Endothelial cell of hepatic sinusoid (primary cell): Measurements from ENCODE around the gene RFFL.
"Not testable (repeated sequence)": the region's sequence is repeated elsewhere in the genome, so short reads cannot be mapped to it uniquely, and the experiment has no call there.

Source experiments
- in situ Hi-C: cut with HindIII; loops from 2 replicates; pipeline ENCODE4 v1.10.0; 2017; ENCODE audit warnings: low sequenced_read_pairs

Gene RFFL

DNA sequence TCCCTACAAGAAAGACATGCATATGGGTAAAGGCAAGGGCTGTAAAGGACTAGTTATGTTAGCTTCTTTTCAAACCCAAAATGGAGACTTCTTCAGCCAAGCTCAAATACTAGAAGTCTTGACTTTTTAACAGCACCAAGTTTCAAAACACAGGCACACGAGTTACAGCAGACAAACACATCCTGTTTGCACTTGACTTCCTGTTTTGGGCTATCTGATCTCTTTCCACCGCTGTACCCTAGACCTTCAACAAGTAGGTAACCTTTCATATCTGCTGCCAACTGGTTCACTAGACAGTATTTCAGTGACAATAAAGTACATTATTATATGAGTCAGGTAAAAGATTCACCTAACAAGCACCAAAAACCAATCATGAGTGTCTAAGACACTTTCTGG is 12.3 kb downstream of the RFFL start:
- in situ Hi-C loops = no loop called here

DNA sequence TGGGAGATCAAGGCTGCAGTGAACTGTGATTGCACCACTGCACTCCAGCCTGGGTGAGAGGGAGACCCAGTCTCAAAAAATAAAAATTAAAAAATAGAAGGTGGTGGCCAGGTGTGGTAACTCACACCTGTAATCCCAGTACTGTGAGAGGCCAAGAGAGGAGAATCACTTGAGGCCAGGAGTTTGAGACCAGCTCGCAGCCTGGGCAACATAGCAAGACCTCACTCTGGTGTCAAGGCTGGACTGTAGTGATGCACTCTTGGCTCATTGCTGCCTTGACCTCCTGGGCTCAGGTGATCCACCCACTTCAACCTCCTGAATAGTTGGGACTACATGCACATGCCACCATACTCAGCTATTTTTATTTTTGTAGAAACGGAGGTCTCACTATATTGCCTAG is 13.3 kb downstream of the RFFL start:
- in situ Hi-C loops = no loop called here

DNA sequence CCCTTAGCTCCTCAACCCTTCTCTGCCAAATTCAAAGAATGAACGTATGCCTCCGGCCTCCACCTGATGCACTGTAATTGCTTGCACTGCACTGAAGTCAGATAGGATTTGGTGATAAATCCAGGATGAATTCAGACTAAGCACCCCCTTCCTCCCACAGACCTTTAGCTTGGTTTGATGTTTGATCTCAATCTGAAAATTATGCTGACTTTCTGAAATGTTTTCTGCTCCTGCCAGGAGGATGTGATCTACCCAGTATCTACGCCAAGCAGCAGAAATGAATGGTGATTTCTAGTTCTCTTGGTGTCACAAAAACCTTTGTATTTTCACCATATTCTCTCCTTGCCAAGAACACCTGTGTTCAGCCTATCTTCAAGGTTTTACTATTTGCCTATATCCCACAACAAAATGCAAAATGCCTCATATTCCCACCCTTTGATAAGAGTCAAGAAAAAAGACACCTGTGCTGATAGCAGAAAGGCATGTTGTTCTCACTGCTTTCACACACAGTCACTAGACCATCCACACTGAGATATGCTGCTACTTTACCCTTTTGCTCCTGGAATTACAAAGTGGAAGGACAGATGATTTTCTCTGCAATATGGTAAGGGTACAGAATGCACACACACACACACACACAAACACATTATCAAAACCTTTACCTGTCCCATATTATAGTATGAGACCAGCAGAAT is 14.7 kb downstream of the RFFL start:
- in situ Hi-C loops = no loop called here

DNA sequence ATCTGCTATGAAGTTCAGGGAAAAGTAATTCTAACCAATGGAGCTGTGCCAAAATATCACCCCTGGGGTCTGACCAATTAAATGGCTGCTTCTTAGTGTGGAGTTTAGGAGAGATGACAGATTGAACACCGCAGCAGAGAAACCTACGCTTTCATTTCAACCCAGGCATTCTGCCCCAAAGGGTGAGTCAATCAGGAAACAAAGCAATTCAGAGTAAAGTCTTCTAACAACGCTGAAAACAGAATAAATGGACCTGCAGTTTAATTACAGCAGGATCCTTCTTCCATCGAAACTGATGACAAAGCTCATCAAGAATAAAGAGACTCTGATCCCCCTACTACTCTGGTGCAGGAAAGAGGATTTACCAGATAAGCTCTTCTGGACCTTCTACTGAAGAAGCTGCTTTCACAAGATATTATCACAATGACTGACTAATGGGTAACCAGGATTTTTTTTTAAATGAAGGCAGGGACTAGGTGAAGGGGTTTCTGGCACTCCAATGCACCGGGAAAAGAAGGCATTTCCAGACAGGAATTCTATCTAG is 16.7 kb downstream of the RFFL start:
- in situ Hi-C loops = no loop called here

DNA sequence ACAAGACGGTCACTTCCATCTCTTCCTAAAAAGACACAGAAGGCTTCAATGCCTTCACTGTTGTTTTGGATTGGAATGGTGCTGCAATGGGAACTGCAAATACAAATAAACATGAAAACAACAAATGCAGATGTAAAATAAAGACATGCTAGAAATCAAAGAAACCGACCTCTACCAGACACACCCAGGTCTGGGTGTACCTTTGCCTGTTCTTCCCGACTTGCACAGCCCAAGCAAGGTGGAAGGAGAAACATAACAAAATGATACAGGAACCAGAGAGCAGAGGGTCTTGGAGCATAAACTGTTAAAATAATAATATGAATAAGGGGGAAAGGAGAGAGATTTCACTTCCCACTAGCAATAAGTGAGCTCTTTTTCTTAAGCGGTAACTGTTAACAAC is 17.3 kb downstream of the RFFL start:
- in situ Hi-C loops = no loop called here

DNA sequence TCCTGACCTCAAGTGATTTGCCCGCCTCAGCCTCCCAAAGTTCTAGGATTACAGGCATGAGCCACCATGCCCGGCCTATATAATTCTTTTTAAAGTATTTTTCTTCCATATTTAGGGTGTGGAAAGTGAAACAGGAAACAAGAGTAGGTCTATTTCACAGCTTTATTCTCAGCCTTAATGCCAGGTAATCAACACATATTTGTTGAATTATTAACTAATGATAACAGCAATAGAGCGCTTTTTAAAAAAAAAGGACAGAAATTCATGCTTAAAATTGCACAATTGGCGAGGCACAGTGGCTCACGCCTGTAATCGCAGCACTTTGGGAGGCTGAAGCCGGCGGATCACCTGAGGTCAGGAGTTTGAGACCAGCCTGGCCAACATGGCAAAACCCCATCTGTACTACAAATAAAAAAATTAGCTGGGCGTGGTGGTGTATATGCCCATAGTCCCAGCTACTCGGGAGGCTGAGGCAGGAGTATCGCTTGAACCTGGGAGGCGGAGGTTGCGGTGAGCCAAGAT is 18.0 kb downstream of the RFFL start:
- in situ Hi-C loops = not testable (repeated sequence)

DNA sequence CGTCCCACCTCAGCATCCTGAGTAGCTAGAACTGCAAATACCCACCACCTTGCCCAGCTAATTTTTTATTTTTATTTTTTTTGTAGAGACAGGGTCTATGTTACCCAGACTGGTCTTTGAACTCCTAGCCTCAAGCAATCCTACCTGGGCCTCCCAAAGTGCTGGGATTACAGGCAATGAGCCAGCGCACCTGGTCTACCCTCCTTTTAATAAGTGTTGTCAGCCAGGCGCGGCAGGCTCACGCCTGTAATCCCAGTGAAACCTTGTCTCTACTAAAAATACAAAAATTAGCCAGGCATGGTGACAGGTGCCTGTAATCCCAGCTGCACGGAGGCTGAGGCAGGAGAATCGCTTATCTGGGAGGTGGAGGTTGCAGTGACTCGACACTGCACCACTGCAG is 19.3 kb downstream of the RFFL start:
- in situ Hi-C loops = loop anchor here (5.0 kb wide), 1 partner anchor 57 kb away; no protein-coding TSS in a partner anchor

DNA sequence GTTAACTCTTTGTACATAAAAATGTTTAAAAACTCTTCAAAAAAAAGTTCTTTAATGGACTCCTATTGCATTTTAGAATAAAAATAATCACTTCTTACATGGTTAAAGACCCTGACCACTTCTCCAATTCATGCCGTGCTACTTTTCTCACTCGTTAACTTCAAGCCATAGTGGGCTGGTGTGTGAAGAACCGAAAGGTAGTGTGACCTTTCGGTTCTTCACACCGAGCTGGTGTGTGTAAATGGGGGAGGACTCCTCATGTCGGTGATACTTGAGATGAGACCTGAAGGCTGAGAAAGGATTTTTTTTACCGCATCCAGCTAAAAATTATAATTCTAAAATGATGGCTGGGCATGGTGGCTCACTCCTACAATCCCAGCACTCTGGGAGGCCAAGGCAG is 22.1 kb downstream of the RFFL start:
- in situ Hi-C loops = loop anchor here (5.0 kb wide), 1 partner anchor 54 kb away; no protein-coding TSS in a partner anchor

DNA sequence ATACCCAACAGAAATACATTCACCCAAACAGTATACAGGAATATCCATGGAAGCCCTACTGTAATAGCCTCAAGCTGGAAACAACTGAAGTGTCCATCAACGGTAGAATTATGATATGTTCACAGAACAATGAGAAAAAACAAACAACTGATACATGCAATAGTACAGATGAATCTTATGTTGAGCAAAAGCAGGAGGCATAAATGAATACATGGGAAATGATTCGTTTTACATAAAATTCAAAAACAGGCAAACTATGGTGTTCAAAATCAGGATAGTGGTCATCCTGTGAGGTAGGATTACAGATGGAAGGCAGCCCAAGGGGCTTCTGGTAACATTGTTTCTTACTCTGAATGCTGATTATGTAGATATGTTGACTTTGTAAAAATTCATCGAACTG is 25.1 kb downstream of the RFFL start:
- in situ Hi-C loops = loop anchor here (5.0 kb wide), 1 partner anchor 89 kb away; no protein-coding TSS in a partner anchor

DNA sequence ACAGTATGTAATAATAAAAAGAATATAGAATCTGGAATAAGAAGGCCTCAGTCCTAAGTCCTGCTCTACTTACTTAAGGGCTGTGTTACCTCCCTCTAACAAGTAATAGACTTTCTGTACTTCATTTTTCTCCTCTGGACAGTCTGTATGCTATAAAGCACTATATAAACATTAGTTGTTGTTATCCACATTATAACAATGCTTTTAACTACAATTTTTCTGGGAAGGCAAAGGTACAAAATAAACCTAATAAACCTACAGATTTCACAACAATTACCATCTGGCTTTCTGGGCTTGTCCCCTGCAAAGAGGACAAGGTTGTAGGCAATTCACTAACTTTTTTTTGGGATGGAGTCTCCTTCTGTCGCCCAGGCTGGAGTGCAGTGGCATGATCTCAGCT is 32.7 kb downstream of the RFFL start:
- in situ Hi-C loops = no loop called here

DNA sequence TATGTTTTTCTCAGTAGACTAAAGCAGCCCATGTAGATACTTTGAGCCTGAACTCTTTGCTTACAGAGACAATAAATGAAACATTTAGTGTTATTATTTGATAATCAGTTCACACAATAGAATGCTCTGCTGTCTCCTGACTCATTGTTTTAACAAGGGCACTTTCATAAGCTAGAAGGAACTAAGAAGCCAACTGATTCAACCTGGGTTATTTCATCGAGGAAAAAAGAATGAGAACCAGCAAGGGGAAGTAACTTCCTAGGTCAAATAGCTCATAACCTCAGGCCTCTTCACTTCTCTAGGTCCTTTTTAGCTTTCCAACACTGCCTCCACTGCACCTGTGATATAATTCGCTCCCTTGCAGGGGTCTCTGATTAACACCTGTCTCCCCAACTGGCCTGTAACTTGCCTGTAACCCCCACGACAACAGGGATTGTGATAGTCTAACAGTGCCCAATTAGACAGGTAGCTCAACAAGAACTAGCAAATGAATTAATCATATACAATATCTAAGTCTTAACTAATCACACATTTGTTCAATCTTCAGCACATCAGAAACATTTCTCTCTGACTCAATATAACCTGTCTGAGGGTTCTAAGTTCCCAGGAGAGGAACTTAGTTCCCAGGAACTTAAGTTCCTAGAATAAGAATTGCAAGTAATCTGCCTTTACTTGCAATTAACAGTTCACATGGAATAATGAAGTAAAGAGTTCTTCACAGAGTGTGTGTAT is 34.8 kb downstream of the RFFL start:
- in situ Hi-C loops = no loop called here

DNA sequence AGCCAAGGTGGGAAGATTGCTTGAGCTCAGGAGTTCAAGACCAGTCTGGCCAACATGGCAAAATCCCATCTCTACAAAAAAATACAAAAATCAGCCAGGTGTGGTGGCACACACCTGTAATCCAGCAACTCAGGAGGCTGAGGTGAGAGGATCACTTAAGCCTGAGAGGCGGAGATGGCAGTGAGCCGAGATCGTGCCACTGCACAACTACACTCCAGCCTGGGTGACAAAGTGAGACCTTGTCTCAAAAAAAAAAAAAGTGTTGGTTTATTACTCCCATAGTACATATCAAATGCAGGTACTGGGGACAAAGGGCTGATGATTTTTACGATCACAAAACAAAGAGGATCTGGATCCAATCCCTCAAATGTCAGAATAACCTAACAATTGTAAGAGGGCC is 35.4 kb downstream of the RFFL start:
- in situ Hi-C loops = not testable (repeated sequence)

DNA sequence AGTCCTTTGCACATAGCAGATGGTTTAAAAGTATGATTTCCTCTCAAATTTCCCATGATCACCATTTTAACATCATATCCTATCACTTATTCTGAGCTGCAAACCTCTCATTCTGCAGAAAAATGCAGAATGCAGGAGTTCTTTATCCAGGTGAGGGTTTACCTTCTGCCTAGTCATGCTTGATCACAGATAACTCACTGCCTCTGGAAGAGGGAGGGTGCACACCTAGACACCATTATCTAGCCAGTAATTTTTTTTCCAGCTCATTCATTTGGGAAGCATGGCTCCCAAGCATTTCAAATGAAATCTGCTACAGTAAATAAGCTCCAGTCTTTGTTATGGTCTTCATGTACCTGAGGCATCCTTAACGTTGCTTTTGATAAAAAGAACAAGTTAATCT is 38.0 kb downstream of the RFFL start:
- in situ Hi-C loops = no loop called here

DNA sequence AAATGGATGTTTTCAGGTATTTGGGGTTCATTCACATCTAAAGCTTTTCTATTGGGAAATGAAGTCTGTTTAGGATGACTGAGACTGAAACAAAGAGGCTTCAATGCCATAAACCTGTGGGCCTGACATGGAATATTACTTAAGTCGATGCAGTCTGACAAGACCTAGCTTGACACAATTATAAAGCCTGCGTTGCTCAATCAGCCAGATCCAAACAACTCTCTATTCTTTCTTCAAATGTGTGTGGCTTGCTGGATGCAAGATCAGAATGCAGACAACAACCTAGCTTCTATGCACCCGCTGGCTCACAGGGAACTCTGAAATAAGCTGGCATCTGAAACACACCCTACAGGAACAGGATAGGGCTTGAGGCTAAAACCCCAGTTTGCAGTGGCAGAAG is 40.0 kb downstream of the RFFL start:
- in situ Hi-C loops = no loop called here

DNA sequence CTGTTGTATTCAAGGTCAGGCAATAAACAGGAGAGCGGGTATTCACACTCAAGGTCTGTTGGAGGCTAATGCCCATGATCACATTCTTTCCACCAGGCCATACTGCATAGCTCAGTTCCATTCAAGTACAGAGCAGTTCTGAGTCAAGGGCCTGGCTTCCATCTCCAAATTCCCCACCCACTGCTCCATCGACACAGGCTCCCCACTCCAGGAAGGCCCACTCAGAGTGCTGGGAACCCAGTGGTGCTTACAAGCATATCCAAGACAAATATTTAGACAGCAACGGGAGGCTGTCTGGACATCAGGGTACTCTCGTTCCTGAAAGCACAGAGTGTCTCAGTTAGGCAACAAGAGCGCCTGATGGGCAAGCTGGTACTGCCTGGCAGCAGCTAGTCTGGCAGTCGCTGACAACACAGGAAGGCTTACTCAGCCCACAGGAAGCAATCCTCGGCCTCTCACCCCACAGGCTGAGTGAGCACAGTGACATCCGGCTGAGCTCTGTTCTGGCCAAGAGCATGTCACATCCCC is 40.9 kb downstream of the RFFL start:
- in situ Hi-C loops = no loop called here

DNA sequence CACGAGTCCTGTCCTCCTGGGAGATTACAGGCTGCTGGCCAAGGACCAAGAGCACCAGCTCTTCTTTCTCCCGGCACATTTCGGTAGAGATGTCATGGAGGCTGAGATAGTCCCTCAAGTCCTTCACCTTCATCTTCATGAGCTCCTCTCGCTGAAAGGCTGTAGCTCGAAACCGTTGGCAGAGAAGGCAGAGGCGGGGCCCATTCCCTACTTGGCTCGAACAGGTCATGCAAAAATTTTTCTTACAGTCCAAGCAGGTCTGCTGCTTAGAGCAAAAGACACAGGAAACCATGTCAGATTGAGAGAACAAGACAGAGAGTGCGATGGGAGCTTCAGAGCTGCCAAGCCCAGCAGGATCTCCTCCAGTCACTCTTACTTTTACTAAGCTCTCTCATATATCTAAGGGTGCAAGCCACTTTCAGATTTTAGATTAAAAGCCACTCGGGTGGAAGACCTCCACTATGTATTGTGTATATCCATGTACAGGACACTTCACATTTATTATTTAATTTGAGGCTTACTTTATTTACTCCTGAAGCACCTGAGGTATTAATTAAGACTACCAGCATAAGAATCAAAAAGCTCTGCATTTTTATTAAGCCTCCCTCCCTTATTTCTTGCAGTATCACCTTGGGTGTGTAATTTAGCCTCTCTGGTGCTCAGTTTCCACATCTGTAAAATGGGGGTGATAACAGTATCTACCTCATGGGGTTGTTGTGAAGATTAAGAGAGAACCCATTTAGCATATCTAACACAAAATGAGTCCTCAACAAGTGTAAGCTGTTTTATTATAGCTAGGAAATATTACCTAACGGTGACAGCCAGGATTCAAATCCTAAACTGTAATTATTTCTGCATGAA is 41.8 kb downstream of the RFFL start:
- in situ Hi-C loops = no loop called here

DNA sequence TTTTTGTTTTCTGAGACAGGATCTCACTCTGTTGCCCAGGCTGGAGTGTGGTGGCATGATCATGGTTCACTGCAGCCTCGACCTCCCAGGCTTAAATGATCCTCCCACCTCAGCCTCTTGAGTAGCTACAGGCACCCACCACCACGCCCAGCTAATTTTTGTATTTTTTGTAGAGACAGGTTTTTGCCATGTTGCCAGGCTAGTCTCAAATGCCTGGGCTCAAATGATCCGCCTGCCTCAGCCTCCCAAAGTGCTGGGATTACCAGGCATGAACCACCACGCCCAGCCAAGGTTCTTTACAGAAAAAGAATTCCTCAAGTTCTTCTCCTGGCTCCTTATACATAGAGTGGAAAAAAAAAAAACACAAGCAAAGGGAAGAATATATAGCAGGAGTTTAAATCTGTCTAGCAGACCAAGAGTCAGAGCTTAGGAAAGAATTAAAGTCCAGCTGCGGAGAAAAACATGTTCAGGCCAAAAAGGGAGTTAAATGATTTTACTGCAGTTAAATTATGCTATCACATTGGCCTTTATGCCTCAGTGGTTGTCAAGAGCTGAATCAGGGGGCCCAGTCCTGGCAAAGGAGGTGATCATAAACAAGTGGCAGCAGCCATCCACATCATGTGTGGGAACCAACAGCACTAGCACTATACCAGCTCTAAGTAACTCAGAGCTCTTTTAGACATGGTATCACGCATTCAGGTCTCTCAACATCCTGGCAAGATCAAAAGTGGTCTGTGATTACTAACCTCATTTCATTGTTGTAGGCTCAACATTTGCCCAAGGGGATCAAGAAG is 43.9 kb downstream of the RFFL start:
- in situ Hi-C loops = loop anchor here (5.0 kb wide), 1 partner anchor 83 kb away; no protein-coding TSS in a partner anchor

DNA sequence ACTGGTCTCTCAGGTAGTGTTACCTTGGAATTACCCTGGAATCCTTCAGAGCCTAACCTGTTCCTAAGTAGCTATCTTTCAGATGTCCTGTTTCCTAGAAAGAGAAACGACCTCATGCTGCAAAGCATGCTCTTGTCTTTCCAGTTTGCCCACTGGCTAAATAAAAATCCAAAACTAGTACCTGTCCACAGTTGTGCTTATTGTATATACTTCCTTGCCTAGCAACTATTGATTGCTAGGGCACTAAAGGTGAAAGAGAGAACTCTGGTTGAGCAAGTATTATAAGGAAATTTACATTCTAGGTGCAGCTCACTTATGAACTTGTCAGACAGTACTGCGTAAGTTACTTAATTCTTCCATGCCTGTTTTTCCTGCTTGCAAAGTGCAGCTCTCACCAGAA is 44.7 kb downstream of the RFFL start:
- in situ Hi-C loops = loop anchor here (5.0 kb wide), 1 partner anchor 83 kb away; no protein-coding TSS in a partner anchor

DNA sequence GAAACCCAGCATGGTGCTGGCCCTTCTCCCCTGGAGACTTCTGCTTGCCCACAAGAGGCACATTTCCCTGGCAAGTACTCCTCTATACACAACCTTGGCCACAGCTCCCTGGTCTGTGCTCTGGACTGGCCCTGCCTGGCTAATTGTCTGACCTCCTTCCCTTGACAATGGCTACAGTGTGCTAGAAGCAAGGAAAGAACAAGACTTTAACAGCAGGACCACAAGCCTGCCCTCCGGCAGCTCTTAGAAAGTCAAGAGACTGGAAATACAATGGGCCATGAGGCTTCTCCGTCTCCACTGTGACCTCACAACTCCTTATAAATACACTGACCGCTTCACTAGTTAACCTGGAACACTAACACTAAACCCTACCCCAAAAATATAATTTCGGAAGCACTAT is 46.5 kb downstream of the RFFL start:
- in situ Hi-C loops = loop anchor here (5.0 kb wide), 1 partner anchor 85 kb away; no protein-coding TSS in a partner anchor

DNA sequence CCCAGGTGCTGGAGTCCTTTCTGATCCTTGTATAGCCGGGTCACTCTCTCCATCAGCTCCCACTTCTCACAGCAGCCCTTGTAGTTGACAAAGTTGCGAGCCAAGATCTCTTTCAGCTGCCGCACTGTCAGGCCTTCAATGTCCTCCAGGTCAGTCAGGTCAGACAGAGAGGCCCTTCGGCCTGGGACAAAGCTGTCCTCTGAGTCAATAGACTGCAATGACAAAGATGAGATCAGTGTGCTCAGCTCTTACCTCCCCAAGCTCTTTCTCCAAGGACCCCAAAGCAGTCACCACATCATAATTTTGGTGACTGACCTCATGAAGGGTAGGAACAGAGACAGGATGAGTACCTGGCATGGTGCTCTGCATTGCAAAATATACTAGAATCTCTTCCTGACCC is 47.1 kb downstream of the RFFL start:
- in situ Hi-C loops = loop anchor here (5.0 kb wide), 1 partner anchor 86 kb away; no protein-coding TSS in a partner anchor
